Measurements from ENCODE around the gene SIRT4.
"Not testable (repeated sequence)": the region's sequence is repeated elsewhere in the genome, so short reads cannot be mapped to it uniquely, and the experiment has no call there.

The SIRT4 gene

GRCh38 chr12:120301962-120302815, at the start of gene SIRT4:
Gene SIRT4, plus strand, starts transcription at chr12:120302321. Its CDS starts 1,241 bp downstream, at chr12:120303562.
- peak; percentile 87 for DNase-seq (ENCODE audit: low spot score)
- Histone ChIP-seq H3K27ac (peak within 1 kb of the TSS; percentile 8 to 72), H3K4me3 (peak within 1 kb of the TSS; percentile 76)
- peak; percentile 76 for TF ChIP-seq CTCF (IDR thresholded peaks at IDR 0.05)

- DNase-seq (ENCODE audit: low spot score); H3K4me3 ChIP-seq: not testable (repeated sequence)
- peak overlapping the region in 1 of 2 donors; percentile 37 for H3K27ac ChIP-seq
These were observed 48.8 kb upstream of the SIRT4 start for GRCh38 chr12:120253313-120253712.

GRCh38 chr12:120254809-120255208, 47.3 kb upstream of the SIRT4 start:
- H3K4me3 ChIP-seq: no peak overlapping the region
- no peak for TF ChIP-seq CTCF (IDR thresholded peaks at IDR 0.05)
- H3K27ac ChIP-seq: peak overlapping the region in 1 of 2 donors; percentile 37
- DNase-seq (ENCODE audit: low spot score): no peak

GRCh38 chr12:120257041-120257821, 44.9 kb upstream of the SIRT4 start:
- peak overlapping the region; percentile 42 for H3K4me3 ChIP-seq
- no peak for DNase-seq (ENCODE audit: low spot score)
- TF ChIP-seq CTCF (IDR thresholded peaks at IDR 0.05): no peak
- peak overlapping the region; percentile 77 to 79 for H3K27ac ChIP-seq

GRCh38 chr12:120258323-120258896, 43.7 kb upstream of the SIRT4 start:
- TF ChIP-seq CTCF (IDR thresholded peaks at IDR 0.05): no peak
- no peak overlapping the region for H3K4me3 ChIP-seq
- DNase-seq (ENCODE audit: low spot score): no peak
- H3K27ac ChIP-seq: peak overlapping the region; percentile 77 to 79

- no peak for DNase-seq (ENCODE audit: low spot score)
- H3K27ac ChIP-seq: peak overlapping the region; percentile 46 to 79
These were observed 42.5 kb upstream of the SIRT4 start for GRCh38 chr12:120259418-120260202.

More at GRCh38 chr12:120259418-120260202, 42.5 kb upstream of the SIRT4 start:
- TF ChIP-seq CTCF (IDR thresholded peaks at IDR 0.05): no peak
- H3K4me3 ChIP-seq: no peak overlapping the region
